Adipocyte (in vitro differentiated cells): ENCODE results near the gene SPEN.
"Not testable (repeated sequence)": the region's sequence is repeated elsewhere in the genome, so short reads cannot be mapped to it uniquely, and the experiment has no call there.

Experiments used
- DNase-seq: peaks from one replicate; pipeline ENCODE4 v3.0.0-alpha.2; 2015; ENCODE audit warnings: low read depth
- H3K27me3 ChIP-seq: replicated peaks from 2 replicates; pipeline ENCODE4 v1.7.0; 2013; ENCODE audit warnings: mild to moderate bottlenecking, low read length, moderate library complexity; ENCODE audit not compliant: control insufficient read depth, insufficient read depth
- H3K36me3 ChIP-seq: 2 replicates; pipeline ENCODE4 v1.7.0; 2013; ENCODE audit warnings: low read length, mild to moderate bottlenecking, moderate library complexity; ENCODE audit not compliant: control insufficient read depth, insufficient read depth, severe bottlenecking
- H3K4me1 ChIP-seq: 2 replicates; pipeline ENCODE4 v1.7.0; 2013; ENCODE audit warnings: mild to moderate bottlenecking, low read length, moderate library complexity; ENCODE audit not compliant: control insufficient read depth, insufficient read depth
- H3K4me3 ChIP-seq: 2 replicates; pipeline ENCODE4 v1.7.0; 2013; ENCODE audit warnings: mild to moderate bottlenecking, low read length, moderate library complexity
- H3K9ac ChIP-seq: 2 replicates; pipeline ENCODE4 v1.7.0; 2013; ENCODE audit warnings: mild to moderate bottlenecking, low read length, moderate library complexity
- H3K9me3 ChIP-seq: 2 replicates; pipeline ENCODE4 v1.7.0; 2013; ENCODE audit warnings: mild to moderate bottlenecking, low read length, moderate library complexity; ENCODE audit not compliant: control insufficient read depth

The SPEN gene

GRCh38 chr1:15975358-15975804 is 127.9 kb downstream of the SPEN start:
- no peaks in the 10 kb centered on the region for H3K9me3 ChIP-seq
- peak overlapping the region; percentile 87 for H3K9ac ChIP-seq
- H3K4me3 ChIP-seq: peak overlapping the region; percentile 92
- peaks cover 16% of the 10 kb centered on the region for H3K4me1 ChIP-seq
- peaks cover 15% of the 10 kb centered on the region for H3K36me3 ChIP-seq
- DNase-seq: peak; percentile 74
- H3K27me3 ChIP-seq: no peaks in the 10 kb centered on the region

- Histone ChIP-seq H3K36me3 (peaks cover 15% of the 10 kb centered on the region), H3K27me3 (no peaks in the 10 kb centered on the region), H3K4me1 (peaks cover 16% of the 10 kb centered on the region), H3K4me3 (peak within 1 kb of the TSS; percentile 92), H3K9ac (peak within 1 kb of the TSS; percentile 87), H3K9me3 (no peaks in the 10 kb centered on the region)
- peak; percentile 98 for DNase-seq
Observed at GRCh38 chr1:15975805-15976680, 128.5 kb downstream of the SPEN start, which contains the start of gene ZBTB17. Gene ZBTB17 (minus strand): TSS chr1:15976101. CDS start chr1:15948495, 27,606 bp downstream.

- H3K9ac ChIP-seq, H3K27me3 ChIP-seq, H3K4me3 ChIP-seq, H3K9me3 ChIP-seq, H3K36me3 ChIP-seq, DNase-seq: not testable (repeated sequence)
- H3K4me1 ChIP-seq: peaks cover 21% of the 10 kb centered on the region
Observed at GRCh38 chr1:15977947-15978346, 130.4 kb downstream of the SPEN start.

GRCh38 chr1:15981679-15982078 is 134.2 kb downstream of the SPEN start:
- no peaks in the 10 kb centered on the region for H3K9me3 ChIP-seq
- H3K27me3 ChIP-seq: no peaks in the 10 kb centered on the region
- H3K36me3 ChIP-seq: no peaks in the 10 kb centered on the region
- no peak overlapping the region for H3K4me3 ChIP-seq
- no peak for DNase-seq
- H3K9ac ChIP-seq: no peak overlapping the region
- H3K4me1 ChIP-seq: peaks cover 21% of the 10 kb centered on the region

- H3K9me3 ChIP-seq: no peaks in the 10 kb centered on the region
- H3K4me1 ChIP-seq: peaks cover 21% of the 10 kb centered on the region
Observed at GRCh38 chr1:15983275-15983674, 135.8 kb downstream of the SPEN start.

GRCh38 chr1:15985611-15986297 is 138.2 kb downstream of the SPEN start:
- no peaks in the 10 kb centered on the region for H3K9me3 ChIP-seq
- no peaks in the 10 kb centered on the region for H3K36me3 ChIP-seq
- peaks cover 21% of the 10 kb centered on the region for H3K4me1 ChIP-seq
- DNase-seq: no peak
- H3K27me3 ChIP-seq: no peaks in the 10 kb centered on the region
- H3K4me3 ChIP-seq: no peak overlapping the region
- H3K9ac ChIP-seq: no peak overlapping the region

More at GRCh38 chr1:15983275-15983674, 135.8 kb downstream of the SPEN start:
- H3K9ac ChIP-seq: peak overlapping the region; percentile 10
- no peaks in the 10 kb centered on the region for H3K36me3 ChIP-seq
- DNase-seq: no peak
- no peak overlapping the region for H3K4me3 ChIP-seq
- no peaks in the 10 kb centered on the region for H3K27me3 ChIP-seq

GRCh38 chr1:15988856-15989736 is 141.6 kb downstream of the SPEN start:
- Histone ChIP-seq H3K4me1 (peaks cover 7% of the 10 kb centered on the region), H3K27me3 (no peaks in the 10 kb centered on the region), H3K9ac (no peak overlapping the region)

GRCh38 chr1:15989776-15990175 is 142.3 kb downstream of the SPEN start:
- Histone ChIP-seq H3K27me3 (no peaks in the 10 kb centered on the region), H3K9ac (no peak overlapping the region), H3K9me3 (no peaks in the 10 kb centered on the region), H3K36me3 (no peaks in the 10 kb centered on the region), H3K4me3 (no peak overlapping the region), H3K4me1 (peaks cover 7% of the 10 kb centered on the region)
- no peak for DNase-seq

More at GRCh38 chr1:15988856-15989736, 141.6 kb downstream of the SPEN start:
- Histone ChIP-seq H3K9me3 (no peaks in the 10 kb centered on the region), H3K36me3 (no peaks in the 10 kb centered on the region), H3K4me3 (no peak overlapping the region)
- DNase-seq: no peak
